BLaER1 treated with 17β-estradiol and CSF1 and Interleukin-3, amounts not matched to agents 10 nM and 100 nM (cell line): ENCODE data around the gene LIME1.
"Not testable (repeated sequence)": the region's sequence is repeated elsewhere in the genome, so short reads cannot be mapped to it uniquely, and the experiment has no call there.

Experiments
- H3K27ac ChIP-seq, 11 experiments: shearing (Covaris generic); formaldehyde crosslinking; 2 replicates each; pipeline ENCODE4 v1.8.1; 2022
- H3K27me3 ChIP-seq, 11 experiments: shearing (Covaris generic); formaldehyde crosslinking; 2 replicates each; pipeline ENCODE4 v1.8.1; 2022
- H3K36me3 ChIP-seq, 11 experiments: shearing (Covaris generic); formaldehyde crosslinking; 2 replicates each; pipeline ENCODE4 v1.8.1; 2022
- H3K4me1 ChIP-seq, 10 experiments: shearing (Covaris generic); formaldehyde crosslinking; 2 replicates each; pipeline ENCODE4 v1.8.1; 2022
- H3K4me2 ChIP-seq, 11 experiments: shearing (Covaris generic); formaldehyde crosslinking; 2 replicates each; pipeline ENCODE4 v1.8.1; 2022
- H3K4me3 ChIP-seq, 10 experiments: shearing (Covaris generic); formaldehyde crosslinking; 2 replicates each; pipeline ENCODE4 v1.8.1; 2022
- H3K9ac ChIP-seq, 11 experiments: shearing (Covaris generic); formaldehyde crosslinking; 2 replicates each; pipeline ENCODE4 v1.8.1; 2022
- H3K9me3 ChIP-seq, 11 experiments: shearing (Covaris generic); formaldehyde crosslinking; replicated peaks in 1 of 11; 2 replicates each; pipeline ENCODE4 v1.8.1; 2022
- H4K20me1 ChIP-seq, 11 experiments: shearing (Covaris generic); formaldehyde crosslinking; 2 replicates each; pipeline ENCODE4 v1.8.1; 2022
- Cebpa-rat ChIP-seq, 11 experiments: shearing (Covaris generic); IDR thresholded peaks; 2 replicates each; pipeline ENCODE4 v1.8.1; 2022

LIME1 gene

DNA sequence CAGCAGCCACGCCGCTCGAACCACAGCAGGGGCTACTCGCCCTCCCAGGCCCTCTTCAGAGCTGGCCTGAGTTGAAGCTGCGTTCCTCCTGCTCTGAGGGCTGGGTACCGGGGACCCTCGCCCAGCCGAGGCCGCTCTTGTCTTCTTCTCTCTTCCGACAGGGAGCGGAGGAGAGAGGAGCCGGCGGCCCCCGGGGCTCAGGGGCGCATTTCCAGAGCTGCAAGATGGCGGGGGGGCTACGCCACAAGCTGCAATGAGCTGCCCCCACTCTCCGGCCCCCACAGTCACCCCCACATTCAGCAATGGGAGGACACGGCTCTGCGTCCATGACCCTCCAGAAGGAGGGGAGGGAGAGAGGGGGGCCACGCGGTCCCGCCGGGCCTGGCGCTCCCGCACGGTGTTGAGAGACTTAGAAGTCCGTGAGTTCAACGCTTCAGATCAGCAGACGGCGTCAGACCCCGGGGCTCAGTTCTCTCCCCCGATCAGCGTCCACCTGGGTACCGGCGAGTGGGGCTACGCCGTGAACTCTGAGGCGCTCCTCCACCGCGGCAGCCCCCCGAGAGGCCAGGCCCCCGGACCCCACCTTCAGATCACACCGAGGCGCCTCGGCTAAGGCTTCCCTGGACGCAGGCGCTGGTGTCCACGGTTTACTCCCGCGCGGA lies 34.7 kb downstream of the LIME1 start:
- Histone ChIP-seq H3K4me1 (peaks cover 12 to 39% (median 28%) of the 10 kb centered on the region in 10 experiments; a peak in 19 of 20 replicates), H4K20me1 (peaks cover 0 to 53% (median 0%) of the 10 kb centered on the region in 11 experiments; a peak in 6 of 22 replicates), H3K36me3 (peaks cover 0 to 61% (median 0%) of the 10 kb centered on the region in 11 experiments; a peak in 4 of 22 replicates), H3K27ac (no peak overlapping the region), H3K9me3 (no peaks in the 10 kb centered on the region), H3K4me2 (no peak overlapping the region), H3K27me3 (peaks cover 0 to 5% (median 0%) of the 10 kb centered on the region in 11 experiments; a peak in 3 of 22 replicates), H3K9ac (no peak overlapping the region), H3K4me3 (no peak overlapping the region)
- no peak for TF ChIP-seq Cebpa-rat (IDR thresholded peaks at IDR 0.05)

DNA sequence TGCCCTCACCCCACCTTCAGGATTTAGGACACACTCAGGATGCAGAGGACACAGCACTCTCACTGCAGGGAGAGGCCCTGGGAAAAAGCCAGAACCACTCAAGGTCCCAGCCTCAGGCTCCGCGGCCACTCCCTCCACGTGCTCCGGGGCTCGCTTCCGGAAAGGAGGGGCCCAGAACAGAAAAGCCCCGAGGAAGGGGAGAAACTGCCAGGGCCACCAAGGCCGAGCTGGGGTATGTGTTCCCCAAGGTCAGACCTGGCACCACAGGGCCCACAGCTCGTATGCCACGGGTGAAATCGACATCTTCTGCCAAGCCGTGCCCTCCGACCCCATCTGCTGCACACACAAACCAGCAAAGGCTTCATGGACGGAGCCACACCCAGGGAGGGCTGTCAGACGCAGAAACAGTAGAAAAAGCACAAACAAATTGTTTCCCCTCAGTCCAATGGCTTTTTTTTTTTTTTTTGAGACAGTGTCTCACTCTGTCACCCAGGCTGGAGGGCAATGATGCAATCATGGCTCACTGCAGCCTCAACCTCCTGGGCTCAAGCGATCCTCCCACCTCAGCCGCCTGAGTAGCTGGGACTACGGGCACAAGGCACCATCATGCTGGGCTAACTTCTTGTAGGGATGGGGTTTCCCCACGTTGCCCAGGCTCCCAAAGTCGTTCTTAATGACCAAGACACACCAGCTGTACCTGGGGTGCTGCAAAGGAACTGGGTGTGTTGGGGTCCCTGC lies 36.5 kb downstream of the LIME1 start:
- Histone ChIP-seq H3K9ac (peak overlapping the region in 1 of 11 experiments; percentile 17; a peak in 1 of 22 replicates), H3K4me1 (peaks cover 12 to 39% (median 28%) of the 10 kb centered on the region in 10 experiments; a peak in 19 of 20 replicates), H3K27me3 (peaks cover 0 to 5% (median 0%) of the 10 kb centered on the region in 11 experiments; a peak in 3 of 22 replicates), H3K36me3 (peaks cover 0 to 57% (median 0%) of the 10 kb centered on the region in 11 experiments; a peak in 4 of 22 replicates), H3K9me3 (peaks cover 0 to 11% (median 0%) of the 10 kb centered on the region in 11 experiments; a peak in 3 of 22 replicates), H3K4me3 (no peak overlapping the region), H3K27ac (no peak overlapping the region), H3K4me2 (peak overlapping the region in 9 of 11 experiments; percentile 10 to 42 (median 15); a peak in 12 of 22 replicates), H4K20me1 (peaks cover 0 to 71% (median 0%) of the 10 kb centered on the region in 11 experiments; a peak in 6 of 22 replicates)
- 0 out of 22 replicates have a peak, but pooled peaks of 1 of the 11 experiments have one; percentile 12 for TF ChIP-seq Cebpa-rat (IDR thresholded peaks at IDR 0.05)

DNA sequence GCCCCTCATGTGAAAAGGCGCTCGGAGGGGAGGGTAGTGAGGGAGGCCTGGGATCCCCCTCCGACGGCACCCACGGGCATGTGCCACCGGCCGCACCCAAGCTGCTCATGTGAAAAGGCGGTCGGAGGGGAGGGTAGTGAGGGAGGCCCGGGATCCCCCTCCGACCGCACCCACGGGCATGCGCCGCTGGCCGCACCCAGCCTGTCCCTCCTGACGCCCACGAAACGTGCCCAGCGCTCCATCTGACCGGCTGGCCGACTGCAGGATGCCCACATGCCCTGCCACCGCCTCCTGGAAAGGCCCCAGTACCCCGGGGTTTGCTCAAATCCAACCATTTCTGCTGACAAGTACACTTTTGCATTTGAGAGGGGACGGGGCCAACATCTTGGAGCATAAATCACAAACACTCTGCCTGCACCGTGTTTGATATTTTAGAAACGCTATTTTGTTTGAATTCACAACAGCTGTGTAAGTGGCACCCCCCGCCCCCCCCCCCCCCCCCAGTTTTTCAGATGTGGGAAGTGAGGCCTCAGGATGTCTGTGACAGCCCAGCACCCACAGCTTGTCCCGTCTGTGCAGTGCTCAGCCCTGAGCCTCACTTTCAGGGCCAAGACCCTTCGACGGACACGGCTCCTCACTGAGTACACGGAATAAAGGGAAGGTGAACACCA lies 37.2 kb downstream of the LIME1 start:
- Histone ChIP-seq H3K4me2 (peak overlapping the region; percentile 8 to 83 (median 61); a peak in 17 of 22 replicates), H3K9ac (0 out of 22 replicates have a peak overlapping the region, but pooled peaks of 2 of the 11 experiments have one; percentile 12 to 17), H3K36me3 (peaks cover 0 to 50% (median 0%) of the 10 kb centered on the region in 11 experiments; a peak in 4 of 22 replicates), H3K27me3 (peaks cover 0 to 5% (median 0%) of the 10 kb centered on the region in 11 experiments; a peak in 3 of 22 replicates), H3K9me3 (peaks cover 0 to 11% (median 0%) of the 10 kb centered on the region in 11 experiments; a peak in 3 of 22 replicates), H4K20me1 (peaks cover 0 to 77% (median 0%) of the 10 kb centered on the region in 11 experiments; a peak in 6 of 22 replicates), H3K4me1 (peaks cover 12 to 39% (median 29%) of the 10 kb centered on the region in 10 experiments; a peak in 19 of 20 replicates), H3K27ac (no peak overlapping the region), H3K4me3 (no peak overlapping the region)
- TF ChIP-seq Cebpa-rat (IDR thresholded peaks at IDR 0.05): no peak

DNA sequence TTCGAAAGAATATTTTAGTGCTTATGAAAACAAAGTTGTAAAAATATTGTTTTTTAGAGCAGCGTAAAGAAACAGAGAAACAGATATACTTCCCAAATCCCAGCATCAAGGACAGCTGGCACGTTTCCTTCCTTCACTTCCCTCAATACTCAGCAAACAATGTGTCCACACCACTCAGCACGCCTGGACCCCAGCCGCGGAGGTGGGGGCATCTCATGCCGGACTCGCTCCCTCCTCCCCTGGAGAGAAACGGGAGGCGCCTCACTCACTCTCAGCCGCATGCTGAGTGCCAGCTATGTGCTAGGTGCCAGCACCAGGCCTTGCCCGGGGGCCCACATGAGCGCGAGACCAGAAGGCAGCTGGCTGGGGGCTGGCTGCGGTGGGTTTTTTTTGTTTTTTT lies 37.8 kb downstream of the LIME1 start:
- H3K4me2 ChIP-seq: peak overlapping the region; percentile 8 to 83 (median 69); a peak in 18 of 22 replicates
- no peak overlapping the region for H3K27ac ChIP-seq
- peaks cover 0 to 44% (median 0%) of the 10 kb centered on the region in 11 experiments; a peak in 4 of 22 replicates for H3K36me3 ChIP-seq
- no peak for TF ChIP-seq Cebpa-rat (IDR thresholded peaks at IDR 0.05)
- no peak overlapping the region for H3K4me3 ChIP-seq
- peaks cover 0 to 75% (median 0%) of the 10 kb centered on the region in 11 experiments; a peak in 6 of 22 replicates for H4K20me1 ChIP-seq
- H3K4me1 ChIP-seq: peaks cover 12 to 37% (median 30%) of the 10 kb centered on the region in 10 experiments; a peak in 19 of 20 replicates
- H3K9me3 ChIP-seq: peaks cover 0 to 11% (median 0%) of the 10 kb centered on the region in 11 experiments; a peak in 3 of 22 replicates
- peak overlapping the region in 2 of 11 experiments; percentile 12 to 45; a peak in 2 of 22 replicates for H3K9ac ChIP-seq
- peaks cover 0 to 5% (median 0%) of the 10 kb centered on the region in 11 experiments; a peak in 3 of 22 replicates for H3K27me3 ChIP-seq

DNA sequence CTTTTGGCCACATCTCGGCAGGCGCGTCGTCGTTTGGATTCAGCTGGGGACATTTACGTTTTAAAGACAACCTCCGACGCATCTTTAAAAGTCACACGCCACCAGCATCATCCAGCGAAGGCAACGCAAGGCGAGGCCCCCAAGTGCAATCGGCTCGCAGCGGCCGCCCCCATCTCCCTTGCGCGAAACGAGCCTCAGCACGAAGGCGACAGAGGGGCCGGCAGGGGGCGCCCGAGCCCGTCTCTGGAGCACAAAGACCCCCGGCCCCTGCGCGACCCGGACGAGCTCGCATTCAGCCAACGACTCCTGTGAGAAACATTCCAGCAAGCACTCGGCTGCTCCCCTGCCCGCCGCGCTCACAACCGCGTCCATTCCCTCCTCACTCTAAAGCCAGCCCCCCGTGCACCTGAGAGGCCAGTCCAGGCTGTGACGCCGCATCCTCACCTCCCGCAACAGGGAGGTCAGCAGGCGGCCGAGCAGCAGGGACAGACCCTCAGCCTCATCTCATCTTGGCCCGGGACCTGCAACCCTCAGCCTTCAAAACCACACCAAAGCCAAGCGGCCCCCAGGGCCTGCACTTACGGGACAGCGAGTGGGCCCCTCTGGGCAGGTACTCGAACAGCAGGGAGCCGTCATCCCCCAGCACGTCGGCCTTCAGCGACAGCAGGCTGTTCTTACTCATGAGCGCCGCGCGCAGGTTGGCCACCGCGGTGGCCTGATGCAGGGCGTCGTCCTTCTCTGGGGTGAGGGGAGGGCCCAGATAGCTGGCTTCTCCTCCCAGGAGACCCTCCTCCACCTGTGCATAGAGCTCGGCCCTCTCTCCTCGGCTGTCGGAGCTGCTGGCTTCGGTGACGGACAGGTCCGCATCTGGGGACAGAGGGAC lies 38.9 kb downstream of the LIME1 start:
- Histone ChIP-seq H3K4me1 (peaks cover 12 to 33% (median 27%) of the 10 kb centered on the region in 10 experiments; a peak in 19 of 20 replicates), H3K9me3 (peaks cover 0 to 11% (median 0%) of the 10 kb centered on the region in 11 experiments; a peak in 3 of 22 replicates), H3K9ac (peak overlapping the region in 10 of 11 experiments; percentile 8 to 64 (median 34); a peak in 16 of 22 replicates), H3K27me3 (peaks cover 0 to 5% (median 0%) of the 10 kb centered on the region in 11 experiments; a peak in 3 of 22 replicates), H3K4me3 (peak overlapping the region in 7 of 10 experiments; percentile 18 to 49 (median 28); a peak in 8 of 20 replicates), H3K27ac (peak overlapping the region in 1 of 11 experiments; percentile 17; a peak in 1 of 22 replicates), H3K4me2 (peak overlapping the region; percentile 61 to 83 (median 75)), H4K20me1 (peaks cover 0 to 74% (median 0%) of the 10 kb centered on the region in 11 experiments; a peak in 6 of 22 replicates), H3K36me3 (peaks cover 0 to 34% (median 0%) of the 10 kb centered on the region in 11 experiments; a peak in 3 of 22 replicates)
- no peak for TF ChIP-seq Cebpa-rat (IDR thresholded peaks at IDR 0.05)

DNA sequence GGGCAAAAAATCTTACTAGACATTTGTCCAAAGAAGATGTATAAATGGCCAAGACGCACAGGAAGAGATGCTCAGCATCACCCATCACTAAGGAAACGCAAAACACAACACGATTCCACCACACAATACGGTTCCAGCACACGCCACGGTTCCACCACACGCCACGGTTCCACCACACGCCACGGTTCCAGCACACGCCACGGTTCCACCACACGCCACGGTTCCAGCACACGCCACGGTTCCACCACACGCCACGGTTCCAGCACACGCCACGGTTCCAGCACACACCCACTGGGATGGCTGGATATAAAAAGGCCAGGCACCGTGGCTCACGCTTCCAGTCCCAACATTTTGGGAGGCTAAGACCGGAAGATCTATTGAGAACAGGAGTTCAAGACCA lies 40.4 kb downstream of the LIME1 start:
- Histone ChIP-seq H4K20me1 (peaks cover 0 to 76% (median 0%) of the 10 kb centered on the region in 11 experiments; a peak in 6 of 22 replicates), H3K36me3 (peaks cover 0 to 20% (median 0%) of the 10 kb centered on the region in 11 experiments; a peak in 2 of 22 replicates), H3K4me1 (peaks cover 12 to 40% (median 35%) of the 10 kb centered on the region in 10 experiments; a peak in 19 of 20 replicates), H3K9me3 (peaks cover 0 to 11% (median 0%) of the 10 kb centered on the region in 11 experiments; a peak in 3 of 22 replicates)
- H3K4me2 ChIP-seq, H3K27ac ChIP-seq, H3K4me3 ChIP-seq, H3K27me3 ChIP-seq, H3K9ac ChIP-seq: not testable (repeated sequence)

DNA sequence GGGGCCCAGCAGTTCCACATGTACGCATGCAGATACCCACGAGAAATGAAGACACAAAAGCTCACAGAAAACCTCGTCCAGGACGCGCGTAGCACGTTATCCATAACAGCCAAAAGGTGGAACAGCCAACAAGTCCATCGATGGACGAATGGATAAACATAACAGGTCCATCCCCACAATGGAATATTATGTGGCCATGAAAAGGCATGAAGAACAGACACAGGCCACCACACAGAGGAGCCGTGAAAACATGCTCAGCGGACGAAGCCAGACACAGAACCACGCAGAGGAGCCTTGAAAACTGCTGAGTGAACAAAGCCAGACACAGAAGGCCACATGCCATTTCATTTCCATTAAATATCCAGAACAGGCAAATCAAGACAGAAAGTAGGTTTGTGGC lies 41.1 kb downstream of the LIME1 start:
- Histone ChIP-seq H3K4me3 (no peak overlapping the region), H3K36me3 (peaks cover 0 to 20% (median 0%) of the 10 kb centered on the region in 11 experiments; a peak in 2 of 22 replicates), H3K4me2 (no peak overlapping the region), H4K20me1 (peaks cover 0 to 79% (median 0%) of the 10 kb centered on the region in 11 experiments; a peak in 6 of 22 replicates), H3K9ac (no peak overlapping the region), H3K27me3 (peaks cover 0 to 5% (median 0%) of the 10 kb centered on the region in 11 experiments; a peak in 3 of 22 replicates), H3K4me1 (peaks cover 12 to 47% (median 41%) of the 10 kb centered on the region in 10 experiments; a peak in 19 of 20 replicates), H3K27ac (no peak overlapping the region), H3K9me3 (peaks cover 0 to 11% (median 0%) of the 10 kb centered on the region in 11 experiments; a peak in 3 of 22 replicates)
- TF ChIP-seq Cebpa-rat (IDR thresholded peaks at IDR 0.05): no peak
